ENCODE results near the gene STXBP1.

The STXBP1 gene

DNA sequence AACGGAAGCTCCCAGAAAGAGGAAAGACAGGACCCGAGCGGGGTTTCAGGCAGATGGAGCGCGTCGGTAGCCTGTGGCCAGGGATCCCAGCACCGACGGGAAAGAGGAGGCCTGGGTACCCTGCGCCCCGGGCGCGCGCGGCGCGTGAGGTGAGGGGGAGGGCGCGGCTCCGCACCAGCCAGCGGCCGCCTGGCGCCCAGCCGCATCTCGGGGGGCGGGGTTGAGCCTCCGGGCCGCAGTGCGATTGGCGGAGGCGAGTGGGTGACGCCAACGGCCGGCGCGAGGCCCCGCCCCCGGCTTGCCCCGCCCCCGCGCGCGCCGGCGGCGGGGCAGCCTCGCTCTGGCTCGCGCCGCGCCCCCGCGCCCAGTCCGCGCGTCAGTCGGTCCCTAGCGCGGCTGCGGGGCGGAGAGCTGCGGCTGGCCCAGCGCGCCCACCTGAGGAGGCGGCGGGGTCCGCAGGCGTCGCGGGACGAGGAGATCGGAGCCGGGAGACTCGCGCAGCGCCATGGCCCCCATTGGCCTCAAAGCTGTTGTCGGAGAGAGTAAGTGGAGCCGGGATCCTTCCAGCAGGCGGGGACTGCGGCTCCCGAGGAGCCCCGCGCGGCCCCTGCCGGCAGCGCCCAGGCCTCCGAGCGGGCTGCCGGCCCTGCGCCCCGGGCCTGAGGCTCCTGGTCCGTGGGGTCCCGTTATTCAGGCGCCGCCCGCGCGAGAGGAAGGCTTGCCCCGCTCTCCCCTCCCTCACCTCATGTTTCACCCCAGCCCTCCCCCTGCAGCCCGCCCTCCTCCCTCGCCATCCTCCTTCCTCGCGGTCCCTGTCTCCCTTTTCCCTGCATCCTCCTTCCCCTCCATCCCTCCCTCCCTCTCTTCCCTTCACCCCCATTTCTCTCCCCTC, at the start of gene STXBP1:
Gene STXBP1 (plus strand): TSS at position 379 of the 892 bp plus-strand sequence. CDS start 127 bp downstream, at position 506.
- H3K4me3 ChIP-seq (ENCODE audit: low read length) = peak within 1 kb of the TSS; percentile 99
- H3K9me3 ChIP-seq (ENCODE audit: control insufficient read depth, low read length) = no peaks in the 10 kb centered on the region
- peak; percentile 95 for DNase-seq (ENCODE audit: low read depth)
- H3K27me3 ChIP-seq (replicated peaks; ENCODE audit: control insufficient read depth, insufficient read depth, low read length) = no peaks in the 10 kb centered on the region
- peaks cover 43% of the 10 kb centered on the region for H3K4me1 ChIP-seq (ENCODE audit: control insufficient read depth, insufficient read depth, low read length)
- H3K36me3 ChIP-seq (ENCODE audit: control insufficient read depth, insufficient read depth, low read length, severe bottlenecking) = no peaks in the 10 kb centered on the region
- H3K9ac ChIP-seq (ENCODE audit: low read length) = peak within 1 kb of the TSS; percentile 95

DNA sequence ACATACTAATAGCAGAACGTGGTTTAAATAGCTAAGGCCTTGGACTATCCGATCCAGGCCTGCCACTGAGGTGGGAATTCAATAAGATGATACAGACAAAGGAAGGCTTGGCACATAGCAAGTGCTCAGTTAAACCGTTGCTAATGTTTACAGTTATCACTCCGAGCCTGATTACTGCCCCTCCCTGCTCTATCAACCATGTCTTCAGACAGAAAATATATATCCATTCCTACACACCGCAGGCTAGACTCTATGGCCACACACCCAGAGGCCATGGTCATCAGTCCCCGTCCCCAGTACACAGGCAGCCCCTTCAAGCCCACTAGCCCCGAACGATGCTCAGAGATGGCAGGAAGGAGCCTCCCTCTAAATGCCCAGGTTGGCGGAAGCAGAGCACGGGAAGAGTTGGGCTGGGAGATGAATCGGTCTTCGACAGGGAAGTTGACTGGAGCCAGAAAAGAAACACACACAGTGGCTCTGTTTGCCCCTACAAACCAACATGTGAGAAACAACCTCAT, 49.7 kb upstream of the STXBP1 start:
- Histone ChIP-seq H3K9me3 (ENCODE audit: control insufficient read depth, low read length) (no peaks in the 10 kb centered on the region), H3K9ac (ENCODE audit: low read length) (peak overlapping the region; percentile 80), H3K4me1 (ENCODE audit: control insufficient read depth, insufficient read depth, low read length) (peaks cover 56% of the 10 kb centered on the region), H3K4me3 (ENCODE audit: low read length) (peak overlapping the region; percentile 1), H3K27me3 (replicated peaks; ENCODE audit: control insufficient read depth, insufficient read depth, low read length) (no peaks in the 10 kb centered on the region), H3K36me3 (ENCODE audit: control insufficient read depth, insufficient read depth, low read length, severe bottlenecking) (peaks cover 31% of the 10 kb centered on the region)
- no peak for DNase-seq (ENCODE audit: low read depth)

DNA sequence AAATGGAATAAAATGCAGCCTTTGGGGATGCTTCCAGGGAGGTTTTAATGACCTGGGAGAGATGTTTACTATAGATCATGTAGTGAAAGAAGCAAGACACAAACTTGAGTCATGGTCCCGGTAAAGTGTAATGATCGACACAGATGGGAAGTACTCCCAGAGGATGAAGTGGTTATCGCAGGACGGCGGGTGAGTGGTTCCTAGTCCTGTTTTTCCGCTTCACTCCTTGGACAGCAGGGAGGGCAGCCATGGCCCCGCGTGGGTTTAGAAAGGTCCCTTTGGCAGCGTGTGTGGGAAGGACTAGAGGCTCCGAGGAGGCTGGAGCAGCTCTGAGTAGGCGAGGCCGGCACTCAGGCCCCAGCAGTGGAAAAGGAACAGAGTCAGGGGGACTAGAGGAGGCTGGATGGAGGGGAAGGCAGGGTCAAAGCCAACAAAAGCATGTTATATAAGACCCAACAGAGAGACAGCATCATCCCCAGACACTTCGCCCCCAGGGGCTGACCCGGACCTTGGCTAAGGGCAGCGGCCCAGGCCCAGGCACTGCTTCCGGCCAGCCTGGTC, 49.2 kb upstream of the STXBP1 start:
- peaks cover 50% of the 10 kb centered on the region for H3K4me1 ChIP-seq (ENCODE audit: control insufficient read depth, insufficient read depth, low read length)
- peak overlapping the region; percentile 24 for H3K4me3 ChIP-seq (ENCODE audit: low read length)
- no peaks in the 10 kb centered on the region for H3K27me3 ChIP-seq (replicated peaks; ENCODE audit: control insufficient read depth, insufficient read depth, low read length)
- H3K9me3 ChIP-seq (ENCODE audit: control insufficient read depth, low read length) = no peaks in the 10 kb centered on the region
- peak; percentile 48 for DNase-seq (ENCODE audit: low read depth)
- peak overlapping the region; percentile 80 for H3K9ac ChIP-seq (ENCODE audit: low read length)
- peaks cover 31% of the 10 kb centered on the region for H3K36me3 ChIP-seq (ENCODE audit: control insufficient read depth, insufficient read depth, low read length, severe bottlenecking)

DNA sequence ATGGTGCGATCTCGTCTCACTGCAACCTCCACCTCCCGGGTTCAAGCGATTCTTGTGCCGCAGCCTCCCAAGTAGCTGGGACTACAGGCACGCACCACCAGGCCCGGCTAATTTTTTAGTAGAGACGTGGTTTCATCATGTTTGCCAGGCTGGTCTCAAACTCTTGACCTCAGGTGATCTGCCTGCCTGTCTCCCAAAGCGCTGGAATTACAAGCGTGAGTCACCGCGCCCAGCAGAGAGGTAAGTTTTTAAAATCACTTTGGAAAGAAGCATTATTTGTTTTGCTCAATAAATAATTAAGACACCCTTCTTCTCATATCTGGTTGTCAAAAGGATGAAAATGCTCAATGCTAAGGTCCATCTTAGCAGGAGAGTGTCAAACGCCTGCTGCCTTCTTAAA, 48.5 kb upstream of the STXBP1 start:
- no peaks in the 10 kb centered on the region for H3K9me3 ChIP-seq (ENCODE audit: control insufficient read depth, low read length)
- peak overlapping the region; percentile 80 for H3K9ac ChIP-seq (ENCODE audit: low read length)
- H3K36me3 ChIP-seq (ENCODE audit: control insufficient read depth, insufficient read depth, low read length, severe bottlenecking) = peaks cover 31% of the 10 kb centered on the region
- DNase-seq (ENCODE audit: low read depth) = no peak
- H3K4me3 ChIP-seq (ENCODE audit: low read length) = no peak overlapping the region
- no peaks in the 10 kb centered on the region for H3K27me3 ChIP-seq (replicated peaks; ENCODE audit: control insufficient read depth, insufficient read depth, low read length)
- peaks cover 44% of the 10 kb centered on the region for H3K4me1 ChIP-seq (ENCODE audit: control insufficient read depth, insufficient read depth, low read length)

DNA sequence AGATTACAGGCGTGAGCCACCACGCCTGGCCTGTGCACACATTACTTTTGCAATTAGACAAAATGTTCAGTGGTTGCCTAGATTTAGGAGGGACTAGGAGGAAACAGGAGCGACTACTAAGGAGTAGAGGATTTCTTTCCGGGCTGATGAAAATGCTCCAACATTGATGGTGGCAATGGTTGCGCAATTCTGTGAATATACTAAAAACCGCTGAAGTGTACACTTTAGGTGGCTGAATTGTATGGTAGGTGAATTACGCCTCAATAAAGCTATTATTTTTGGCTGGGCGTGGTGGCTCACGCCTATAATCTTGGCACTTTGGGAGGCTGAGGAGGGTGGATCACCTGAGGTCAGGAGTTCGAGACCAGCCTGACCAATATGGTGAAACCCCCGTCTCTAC, 46.8 kb upstream of the STXBP1 start:
- Histone ChIP-seq H3K27me3 (replicated peaks; ENCODE audit: control insufficient read depth, insufficient read depth, low read length) (no peaks in the 10 kb centered on the region), H3K4me1 (ENCODE audit: control insufficient read depth, insufficient read depth, low read length) (peaks cover 42% of the 10 kb centered on the region), H3K36me3 (ENCODE audit: control insufficient read depth, insufficient read depth, low read length, severe bottlenecking) (peaks cover 19% of the 10 kb centered on the region), H3K4me3 (ENCODE audit: low read length) (no peak overlapping the region), H3K9me3 (ENCODE audit: control insufficient read depth, low read length) (no peaks in the 10 kb centered on the region), H3K9ac (ENCODE audit: low read length) (no peak overlapping the region)
- DNase-seq (ENCODE audit: low read depth) = no peak

DNA sequence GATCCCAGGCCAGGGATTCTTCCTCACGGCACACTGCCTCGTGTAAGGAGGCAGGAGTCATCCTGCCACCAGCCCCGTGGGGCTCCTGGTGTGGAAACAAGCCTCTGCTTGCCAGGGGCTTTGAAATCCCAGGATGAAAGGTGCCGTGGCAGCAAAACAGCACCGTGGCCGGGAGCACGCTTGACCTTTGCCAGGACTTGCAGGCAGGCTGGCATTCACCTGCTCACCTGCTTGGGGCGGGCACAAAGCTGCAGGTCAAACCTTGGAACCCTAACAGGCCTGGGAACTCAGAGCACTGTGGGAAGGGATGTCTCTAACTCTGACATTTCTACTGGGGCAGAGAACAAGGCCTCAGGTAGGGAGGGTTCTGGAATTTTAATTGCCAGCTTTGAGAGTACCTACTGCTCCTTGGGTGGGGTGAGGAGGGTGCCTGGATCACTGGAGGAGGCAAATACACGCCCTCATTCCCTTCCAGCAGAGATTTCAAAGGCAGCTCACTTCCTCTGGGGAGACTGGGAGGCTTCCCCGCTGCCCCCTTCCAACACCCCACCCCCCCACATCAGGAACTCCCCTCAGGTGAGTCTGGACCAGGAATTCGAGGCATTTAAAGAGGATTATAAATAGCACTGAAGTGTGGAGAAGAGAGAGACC, 45.6 kb upstream of the STXBP1 start:
- H3K4me1 ChIP-seq (ENCODE audit: control insufficient read depth, insufficient read depth, low read length) = peaks cover 43% of the 10 kb centered on the region
- no peak for DNase-seq (ENCODE audit: low read depth)
- no peaks in the 10 kb centered on the region for H3K27me3 ChIP-seq (replicated peaks; ENCODE audit: control insufficient read depth, insufficient read depth, low read length)
- H3K36me3 ChIP-seq (ENCODE audit: control insufficient read depth, insufficient read depth, low read length, severe bottlenecking) = peaks cover 10% of the 10 kb centered on the region
- no peaks in the 10 kb centered on the region for H3K9me3 ChIP-seq (ENCODE audit: control insufficient read depth, low read length)
- peak overlapping the region; percentile 86 for H3K4me3 ChIP-seq (ENCODE audit: low read length)
- H3K9ac ChIP-seq (ENCODE audit: low read length) = peak overlapping the region; percentile 96

DNA sequence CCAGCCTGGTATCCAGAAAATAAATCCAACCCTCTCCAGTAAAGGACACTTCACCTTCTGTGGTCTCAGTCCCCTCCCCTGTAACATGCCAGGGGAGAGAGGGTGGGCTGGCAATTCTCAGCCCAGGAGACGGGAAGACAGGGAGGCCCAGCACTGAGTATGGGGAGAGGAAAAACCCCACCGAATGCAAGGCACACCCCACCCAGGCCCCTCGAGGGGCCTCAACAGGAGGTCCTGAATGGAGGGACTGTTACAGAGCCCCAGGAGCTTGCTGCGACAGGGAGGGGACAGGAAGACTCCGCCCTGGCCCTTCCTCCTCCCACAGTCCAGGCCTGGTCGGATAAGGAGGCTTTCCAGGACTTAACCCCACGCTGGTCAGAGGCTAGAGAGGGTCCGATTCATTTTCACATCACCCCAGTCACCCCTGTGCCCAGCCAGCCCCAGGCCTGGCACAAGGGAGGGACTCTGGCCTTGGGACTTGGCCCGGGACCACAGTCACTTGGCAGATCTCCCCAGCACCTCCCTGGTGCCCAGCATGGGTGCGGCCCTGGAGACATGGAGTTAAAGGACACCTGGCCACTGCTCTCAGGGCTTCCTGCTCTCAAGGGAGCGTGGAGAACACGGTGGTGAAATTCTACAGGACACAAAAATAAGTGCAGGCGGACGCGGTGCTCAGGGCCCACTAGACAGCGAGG, 44.9 kb upstream of the STXBP1 start:
- Histone ChIP-seq H3K9ac (ENCODE audit: low read length) (peak overlapping the region; percentile 96), H3K4me3 (ENCODE audit: low read length) (peak overlapping the region; percentile 86), H3K9me3 (ENCODE audit: control insufficient read depth, low read length) (no peaks in the 10 kb centered on the region), H3K36me3 (ENCODE audit: control insufficient read depth, insufficient read depth, low read length, severe bottlenecking) (peaks cover 10% of the 10 kb centered on the region), H3K27me3 (replicated peaks; ENCODE audit: control insufficient read depth, insufficient read depth, low read length) (no peaks in the 10 kb centered on the region), H3K4me1 (ENCODE audit: control insufficient read depth, insufficient read depth, low read length) (peaks cover 38% of the 10 kb centered on the region)
- peak; percentile 77 for DNase-seq (ENCODE audit: low read depth)

DNA sequence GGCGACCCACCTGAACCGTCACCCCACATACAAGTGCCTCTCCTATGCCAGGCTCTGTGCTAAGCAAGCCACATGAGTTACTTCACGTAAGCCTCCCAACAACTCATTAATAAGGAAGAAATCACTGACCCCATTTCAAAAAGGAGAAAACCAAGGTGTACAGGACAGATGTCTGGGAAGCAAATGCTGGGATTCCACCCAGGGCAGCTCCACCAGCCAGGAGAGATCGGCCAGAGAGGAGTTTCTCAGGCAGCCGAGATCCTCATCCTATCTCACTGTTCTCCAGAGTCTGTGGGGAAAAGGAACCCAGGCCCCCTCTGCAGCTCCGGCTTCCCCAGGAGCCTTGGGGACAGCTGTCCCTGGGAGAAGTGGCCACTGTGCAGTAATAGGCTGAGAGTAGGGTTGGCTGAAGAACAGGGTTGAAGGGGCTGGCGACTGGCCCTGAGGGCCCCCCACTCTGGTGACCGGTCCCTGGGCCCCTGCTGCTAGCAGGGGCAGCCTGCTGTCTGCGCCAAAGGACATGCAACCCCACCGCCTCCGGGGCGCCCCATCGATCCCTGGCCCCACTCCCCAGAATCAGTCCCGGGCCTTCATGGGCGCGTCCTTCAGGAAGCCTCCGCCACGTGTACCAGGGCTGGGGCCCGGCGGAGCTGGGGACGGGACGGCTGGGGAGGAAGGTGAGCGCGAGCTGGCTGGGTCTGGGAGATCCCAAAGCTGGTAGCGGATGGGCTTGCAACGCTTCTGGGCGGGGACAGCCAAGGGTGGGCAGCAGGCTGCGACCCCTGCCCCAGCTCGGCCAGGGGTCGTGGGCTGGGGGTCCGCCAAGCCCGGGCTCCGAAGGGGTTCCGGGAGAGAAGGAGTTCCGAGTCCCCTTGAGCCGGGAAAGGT, 44.1 kb upstream of the STXBP1 start:
- no peaks in the 10 kb centered on the region for H3K27me3 ChIP-seq (replicated peaks; ENCODE audit: control insufficient read depth, insufficient read depth, low read length)
- peak overlapping the region; percentile 86 for H3K4me3 ChIP-seq (ENCODE audit: low read length)
- H3K4me1 ChIP-seq (ENCODE audit: control insufficient read depth, insufficient read depth, low read length) = peaks cover 33% of the 10 kb centered on the region
- H3K36me3 ChIP-seq (ENCODE audit: control insufficient read depth, insufficient read depth, low read length, severe bottlenecking) = peaks cover 10% of the 10 kb centered on the region
- DNase-seq (ENCODE audit: low read depth) = peak; percentile 51
- H3K9ac ChIP-seq (ENCODE audit: low read length) = peak overlapping the region; percentile 96
- H3K9me3 ChIP-seq (ENCODE audit: control insufficient read depth, low read length) = no peaks in the 10 kb centered on the region

DNA sequence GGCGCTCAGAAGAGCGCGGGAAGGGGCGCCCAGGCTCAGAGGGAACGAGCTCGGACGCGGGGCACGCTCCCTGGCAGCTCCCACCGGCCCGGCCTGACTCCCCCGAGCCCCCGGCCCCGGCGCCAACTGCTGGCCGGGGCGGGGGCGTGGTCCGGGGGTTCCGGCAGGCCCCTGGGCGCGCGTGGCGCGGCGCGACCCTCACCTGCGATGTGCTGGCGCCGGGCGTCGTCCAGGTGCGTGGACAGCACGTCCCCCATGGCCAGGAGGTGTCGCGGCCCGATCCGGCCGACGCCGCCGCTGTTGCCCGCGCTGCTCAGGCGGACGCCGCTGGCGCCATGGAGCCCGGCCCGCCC, 43.5 kb upstream of the STXBP1 start:
- no peak for DNase-seq (ENCODE audit: low read depth)
- peak overlapping the region; percentile 86 for H3K4me3 ChIP-seq (ENCODE audit: low read length)
- no peaks in the 10 kb centered on the region for H3K9me3 ChIP-seq (ENCODE audit: control insufficient read depth, low read length)
- H3K27me3 ChIP-seq (replicated peaks; ENCODE audit: control insufficient read depth, insufficient read depth, low read length) = no peaks in the 10 kb centered on the region
- peaks cover 33% of the 10 kb centered on the region for H3K4me1 ChIP-seq (ENCODE audit: control insufficient read depth, insufficient read depth, low read length)
- peaks cover 10% of the 10 kb centered on the region for H3K36me3 ChIP-seq (ENCODE audit: control insufficient read depth, insufficient read depth, low read length, severe bottlenecking)
- peak overlapping the region; percentile 96 for H3K9ac ChIP-seq (ENCODE audit: low read length)

Measured in adipocyte (in vitro differentiated cells).